HuH-7 (cell line): ENCODE data around the gene IFIT3.

Experiments
- DNase-seq: peaks from one replicate; pipeline ENCODE4 v3.0.0; 2011; ENCODE audit warnings: low spot score

IFIT3 gene

DNA sequence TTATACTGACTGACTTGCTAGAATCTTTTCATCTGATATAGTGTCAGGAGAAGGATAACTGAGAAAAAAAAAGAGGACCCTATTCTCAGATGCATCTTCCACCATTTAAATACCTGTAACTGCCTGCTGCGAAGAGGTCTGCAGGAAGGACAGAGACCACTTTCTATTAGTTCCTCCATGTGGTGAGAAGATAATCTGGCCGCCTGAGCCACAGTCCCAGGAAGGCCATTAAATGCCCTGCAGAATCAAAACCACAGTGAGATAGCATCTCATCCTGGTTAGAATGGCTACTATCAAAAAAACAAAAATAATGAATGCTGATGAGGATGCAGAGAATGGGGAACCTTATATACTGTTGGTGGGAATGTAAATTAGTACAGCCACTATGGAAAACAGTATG lies 30.2 kb downstream of the IFIT3 start:
- DNase-seq, result no peak

GRCh38 chr10:89360157-89360556 lies 32.4 kb downstream of the IFIT3 start:
- DNase-seq, result no peak

DNA sequence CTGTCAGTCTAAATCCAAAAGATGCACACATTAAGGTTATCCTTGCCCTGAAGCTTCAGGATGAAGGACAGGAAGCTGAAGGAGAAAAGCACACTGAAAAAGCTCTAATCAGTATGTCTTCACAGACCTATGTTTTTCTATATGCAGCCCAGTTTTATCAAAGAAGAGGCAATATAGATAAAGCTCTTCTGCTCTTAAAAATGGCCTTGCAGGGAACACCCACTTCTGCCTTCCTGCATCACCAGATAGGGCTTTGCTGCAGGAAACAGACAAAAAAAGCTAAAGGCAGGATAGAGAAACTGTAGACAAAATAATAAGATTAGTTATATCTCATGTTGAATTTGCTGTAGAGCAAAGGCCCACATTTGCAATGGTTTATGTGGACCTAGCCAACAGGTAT lies 35.1 kb downstream of the IFIT3 start:
- DNase-seq, result no peak

DNA sequence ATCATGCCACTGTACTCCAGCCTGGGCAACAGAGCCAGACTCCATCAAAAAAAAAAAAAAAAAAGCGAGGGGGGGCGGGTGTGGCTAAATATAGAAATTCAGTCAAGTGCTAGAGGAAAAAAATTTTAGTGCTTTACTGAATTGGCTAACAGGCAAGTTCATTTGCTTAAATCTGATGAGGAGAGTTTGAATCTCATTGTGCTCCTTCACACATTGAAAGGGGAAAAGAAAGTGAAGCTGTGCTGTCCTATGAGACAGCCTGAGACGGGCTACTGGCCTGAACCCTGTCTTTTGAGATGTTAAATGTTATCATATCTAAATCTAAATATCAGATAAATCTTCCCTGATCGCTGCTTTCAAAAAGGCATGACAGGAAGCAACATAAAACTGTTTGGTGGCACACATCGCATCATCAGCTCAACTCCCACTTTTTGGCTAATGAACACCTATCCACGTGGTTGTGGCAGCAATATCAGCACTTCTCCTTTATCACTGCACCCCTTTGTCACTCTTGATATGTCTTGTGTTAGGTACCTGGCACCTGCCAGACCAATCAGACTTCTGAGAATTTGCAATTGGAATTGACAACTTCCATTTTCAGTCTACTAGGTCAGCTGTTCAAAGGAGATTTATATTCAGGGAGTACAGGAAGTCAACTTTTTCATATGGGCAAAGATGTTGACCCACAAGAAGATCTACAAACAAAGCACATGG lies 36.1 kb downstream of the IFIT3 start:
- no peak for DNase-seq

GRCh38 chr10:89364531-89364930 lies 36.7 kb downstream of the IFIT3 start:
- no peak for DNase-seq

DNA sequence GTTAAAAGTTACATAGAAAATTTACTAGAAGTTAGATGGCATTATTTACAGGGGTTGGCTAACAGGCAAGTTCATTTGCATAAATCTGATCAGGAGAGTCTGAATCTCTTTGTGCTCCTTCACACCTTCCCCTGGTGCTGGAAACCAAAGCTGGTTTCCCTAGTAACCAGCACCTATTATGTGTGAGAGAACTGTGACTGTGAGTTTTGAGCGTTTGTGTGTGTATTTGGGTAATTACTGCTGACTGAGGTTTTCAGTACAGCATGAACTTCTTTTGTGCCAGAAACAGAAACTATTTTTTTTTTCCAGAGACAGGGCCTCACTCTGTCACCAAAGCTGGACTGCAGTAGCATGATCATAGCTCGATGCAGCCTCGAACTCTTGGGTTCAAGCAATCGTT lies 39.7 kb downstream of the IFIT3 start:
- no peak for DNase-seq

GRCh38 chr10:89368129-89368528 lies 40.3 kb downstream of the IFIT3 start:
- DNase-seq, result no peak

DNA sequence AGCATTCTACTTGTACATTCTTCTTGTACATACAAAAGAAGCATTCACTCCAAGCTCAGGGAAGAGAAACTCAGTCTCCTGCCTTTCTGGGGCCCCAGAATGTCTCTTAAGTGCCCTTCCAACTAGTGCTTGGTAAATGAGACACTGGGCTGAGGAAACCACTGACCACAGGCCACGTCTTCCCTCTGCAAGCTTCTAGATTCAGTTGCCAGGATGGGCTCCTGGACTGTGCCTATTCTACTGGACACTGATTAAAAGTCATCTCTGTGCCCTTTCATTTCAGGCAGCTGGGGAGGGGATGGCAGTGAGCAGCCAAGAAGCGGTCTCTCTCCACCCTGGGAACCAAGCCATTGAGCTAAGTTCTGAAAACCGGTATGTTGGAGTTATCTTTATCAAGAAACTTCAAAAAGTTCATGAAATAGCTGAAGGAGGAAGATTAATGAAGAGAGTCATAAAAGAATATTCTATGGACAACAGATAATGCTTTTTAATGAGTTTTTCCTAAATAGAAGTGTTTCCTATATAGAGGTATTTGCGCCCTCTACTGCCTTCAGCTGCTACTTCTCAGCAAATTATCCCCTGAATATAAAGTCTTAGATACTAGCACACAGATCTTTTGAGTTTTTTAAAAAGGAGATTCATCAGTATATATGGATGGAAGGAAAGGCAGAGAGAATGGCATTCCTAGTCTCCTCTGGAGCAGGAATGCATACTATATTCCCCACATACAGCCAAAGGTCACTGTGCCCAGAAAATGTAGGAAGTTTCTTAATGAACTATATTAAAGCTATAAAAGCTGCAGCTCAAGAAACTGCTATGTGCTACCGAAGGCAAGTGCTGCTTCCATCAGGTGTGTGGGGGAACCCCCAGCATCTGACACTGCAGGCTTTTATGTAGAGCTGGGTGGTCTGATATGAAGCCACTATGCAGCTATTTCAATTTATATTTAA lies 41.6 kb downstream of the IFIT3 start:
- no peak for DNase-seq

- no peak for DNase-seq
These were observed 43.3 kb downstream of the IFIT3 start for GRCh38 chr10:89371079-89371478.

DNA sequence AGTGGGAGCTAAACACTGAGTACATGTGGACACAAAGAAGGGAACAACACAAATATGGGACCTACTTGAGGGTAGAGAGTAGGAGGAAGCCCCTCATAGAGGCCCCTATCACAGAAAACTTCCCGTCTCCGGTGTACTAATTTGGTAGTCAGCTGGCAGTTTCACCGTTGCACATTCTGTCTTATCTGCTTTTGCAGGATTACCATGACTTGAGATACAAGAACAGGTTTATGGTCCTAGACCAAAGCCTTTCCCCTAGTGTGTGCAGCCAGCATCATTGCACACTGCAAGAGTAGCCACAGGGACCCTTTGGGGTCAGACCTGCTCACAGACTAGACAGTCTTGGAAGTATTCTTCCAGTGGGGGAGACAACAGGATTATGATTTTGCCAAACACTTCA lies 44.2 kb downstream of the IFIT3 start:
- DNase-seq, result no peak

DNA sequence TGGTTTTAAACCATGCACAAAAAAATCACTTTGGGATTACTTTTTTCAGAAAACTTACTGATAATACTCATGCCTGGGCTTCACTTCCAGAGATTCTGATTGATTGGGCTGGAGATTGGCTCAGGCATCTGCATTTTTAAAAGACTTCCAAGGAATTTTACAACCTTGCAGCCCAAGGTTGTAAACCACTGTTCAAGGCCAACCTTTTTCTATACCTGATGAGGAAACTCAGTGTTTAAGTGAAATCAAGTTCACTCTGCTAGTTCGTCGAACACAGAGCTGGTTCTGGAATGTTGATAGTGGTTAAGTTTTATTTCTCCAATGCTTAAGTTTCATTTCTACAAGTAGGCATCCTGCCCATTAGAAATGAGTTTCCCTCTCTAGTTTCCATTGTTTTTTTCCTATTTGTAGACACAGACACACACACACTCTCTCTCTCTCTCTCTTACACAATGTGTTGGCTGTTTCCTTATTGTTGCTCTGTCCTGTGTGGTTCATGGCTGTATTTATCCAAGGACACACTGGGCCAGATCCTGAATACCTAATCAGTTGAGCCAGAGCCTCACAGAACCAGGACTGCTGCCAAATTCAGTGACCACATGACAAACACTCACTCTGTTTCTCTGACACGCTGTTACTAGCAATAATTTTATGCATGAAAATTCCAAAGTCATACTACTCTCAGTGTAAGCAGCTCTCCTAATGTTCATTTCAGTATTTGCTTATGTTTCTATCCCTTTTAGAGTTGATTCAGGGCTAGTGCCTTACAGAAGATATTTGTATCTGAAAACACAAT lies 46.3 kb downstream of the IFIT3 start:
- peak; percentile 27 for DNase-seq

- no peak for DNase-seq
These were observed 46.9 kb downstream of the IFIT3 start for GRCh38 chr10:89374713-89375141.

GRCh38 chr10:89377705-89378637 lies 50.2 kb downstream of the IFIT3 start, which contains the start of gene IFIT1B:
Gene IFIT1B, plus strand, starts transcription at chr10:89378056. Its CDS starts 80 bp downstream, at chr10:89378136.
- no peak for DNase-seq

GRCh38 chr10:89379103-89379502 lies 51.3 kb downstream of the IFIT3 start:
- DNase-seq, result no peak

DNA sequence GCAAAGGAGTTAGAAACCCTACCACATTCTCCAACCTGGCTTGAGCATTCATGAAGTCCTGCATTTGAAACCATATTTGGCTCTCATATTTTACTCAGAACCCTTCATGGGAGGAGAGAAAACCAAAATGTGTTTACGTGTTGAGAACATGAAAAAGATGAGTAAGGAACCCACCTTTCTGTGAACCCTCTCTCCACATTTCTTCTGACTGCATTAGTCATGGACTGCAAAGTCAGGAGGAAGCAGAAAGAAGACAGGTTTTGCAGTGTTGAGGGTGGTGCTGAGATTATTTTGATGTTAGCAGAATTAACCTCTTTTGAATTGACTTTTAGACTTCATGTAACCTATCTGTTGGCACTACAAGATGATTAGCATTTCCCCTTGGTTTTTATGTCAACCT lies 55.0 kb downstream of the IFIT3 start:
- DNase-seq, result no peak

DNA sequence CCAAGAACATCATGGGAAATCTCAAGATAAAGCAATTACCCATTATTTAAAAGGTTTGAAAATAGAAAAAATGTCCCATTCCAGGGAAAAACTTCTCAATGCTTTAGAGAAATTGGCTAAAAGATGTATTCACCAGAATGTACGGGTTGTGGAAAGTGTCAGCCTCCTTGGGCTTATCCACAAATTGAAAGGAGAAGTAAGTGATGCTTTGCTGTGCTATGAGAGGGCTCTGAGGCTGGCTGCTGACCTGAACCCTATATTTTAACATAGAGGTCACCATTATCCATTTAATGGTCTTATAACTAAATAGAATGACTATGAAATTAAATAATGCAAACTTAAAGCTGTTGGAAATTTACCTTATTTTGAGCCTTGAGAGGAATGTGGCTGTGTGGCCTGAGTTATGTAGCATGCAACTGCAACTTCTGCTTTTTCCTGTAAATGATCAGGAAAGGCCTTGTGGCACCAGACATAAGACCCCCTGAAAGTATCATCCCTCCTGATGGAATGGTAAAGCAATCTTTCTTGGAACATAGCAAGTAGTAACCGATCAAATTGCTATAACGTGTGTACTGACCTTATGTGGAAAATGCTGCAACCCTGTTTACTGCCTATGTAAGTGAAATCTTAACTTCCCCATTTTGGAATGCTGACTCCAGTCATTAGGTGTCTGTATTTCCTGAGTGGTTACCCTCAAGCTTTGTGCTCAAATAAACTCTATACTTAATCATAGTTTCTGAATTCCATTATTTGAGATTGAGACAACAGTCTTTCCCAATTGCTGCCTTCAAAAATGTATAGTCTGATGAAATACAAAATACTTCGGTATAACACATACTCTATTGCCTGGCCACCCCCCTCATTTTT lies 56.9 kb downstream of the IFIT3 start:
- DNase-seq, result no peak

DNA sequence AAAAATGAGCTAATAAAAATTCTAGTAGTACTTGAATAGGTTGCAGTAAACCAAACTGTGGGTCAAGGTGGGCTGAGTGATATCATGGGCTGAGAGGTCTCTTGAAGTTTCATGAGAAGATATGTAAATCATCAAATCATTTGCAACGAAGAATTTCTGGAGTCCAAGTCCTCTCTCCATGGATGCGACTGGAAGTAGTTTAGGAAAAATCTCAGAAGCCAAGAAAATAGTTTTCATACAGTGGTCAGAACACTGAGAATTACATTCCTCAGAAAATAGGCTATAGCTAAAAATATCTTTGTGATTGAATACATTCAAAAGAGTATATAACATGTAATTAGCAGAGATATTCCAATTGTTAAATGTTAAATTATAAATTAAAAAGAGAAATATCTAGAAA lies 61.0 kb downstream of the IFIT3 start:
- DNase-seq, result no peak

GRCh38 chr10:89389254-89389653 lies 61.5 kb downstream of the IFIT3 start:
- peak; percentile 28 for DNase-seq
